ENCODE results near the gene ADAM30.

ADAM30 gene

DNA sequence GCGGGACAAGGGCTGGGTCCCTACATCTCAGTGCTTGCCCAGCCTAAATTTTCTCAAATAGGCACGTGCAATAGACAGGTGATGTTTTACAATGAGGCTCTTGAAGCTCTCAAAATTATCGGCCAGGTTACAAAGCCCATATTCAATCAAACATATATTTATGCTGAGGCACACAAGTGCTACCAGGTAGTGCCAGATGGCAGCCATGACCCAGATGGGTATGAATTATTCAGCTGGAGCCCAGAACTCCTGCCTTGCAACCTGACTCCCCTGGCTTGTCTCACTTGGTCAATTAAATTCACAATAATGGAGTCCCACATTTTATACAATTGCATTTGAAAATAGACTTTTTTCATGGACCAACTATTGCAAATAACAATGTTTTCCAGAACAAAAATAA, 12.3 kb upstream of the ADAM30 start:
- no peak for DNase-seq (ENCODE audit: low spot score)

DNA sequence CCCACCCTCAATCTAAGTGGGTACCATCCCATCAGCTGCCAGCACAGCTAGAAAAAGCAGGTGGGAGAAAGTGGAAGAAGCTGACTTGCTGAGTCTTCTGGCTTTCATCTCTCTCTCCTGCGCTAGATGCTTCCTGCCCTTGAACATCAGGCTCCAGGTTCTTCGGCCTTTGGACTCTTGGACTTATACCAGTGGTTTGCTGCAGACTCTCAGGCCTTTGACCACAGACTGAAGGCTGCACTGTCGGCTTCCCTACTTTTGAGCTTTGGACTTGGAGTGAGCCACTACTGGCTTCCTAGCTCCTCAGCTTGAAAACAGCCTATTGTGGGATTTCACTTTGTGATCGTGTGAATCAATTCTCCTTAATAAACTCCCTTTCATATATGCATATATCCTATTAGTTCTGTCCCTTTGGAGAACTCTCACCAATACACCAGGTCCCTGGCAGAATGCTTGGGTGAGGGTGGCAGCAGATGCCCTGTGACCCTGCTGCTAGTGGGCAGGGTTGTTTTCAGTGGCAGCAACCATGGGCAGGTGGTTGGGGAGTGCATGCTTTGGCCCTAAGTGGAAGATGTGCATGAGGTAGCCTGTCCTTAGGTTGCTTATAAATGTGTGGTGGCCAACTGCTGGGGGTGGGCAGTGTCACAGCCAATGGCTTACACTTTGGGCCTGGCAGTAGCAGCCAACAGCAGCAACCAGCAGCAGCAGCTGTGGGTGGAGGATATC, 10.8 kb upstream of the ADAM30 start:
- DNase-seq (ENCODE audit: low spot score), result no peak

DNA sequence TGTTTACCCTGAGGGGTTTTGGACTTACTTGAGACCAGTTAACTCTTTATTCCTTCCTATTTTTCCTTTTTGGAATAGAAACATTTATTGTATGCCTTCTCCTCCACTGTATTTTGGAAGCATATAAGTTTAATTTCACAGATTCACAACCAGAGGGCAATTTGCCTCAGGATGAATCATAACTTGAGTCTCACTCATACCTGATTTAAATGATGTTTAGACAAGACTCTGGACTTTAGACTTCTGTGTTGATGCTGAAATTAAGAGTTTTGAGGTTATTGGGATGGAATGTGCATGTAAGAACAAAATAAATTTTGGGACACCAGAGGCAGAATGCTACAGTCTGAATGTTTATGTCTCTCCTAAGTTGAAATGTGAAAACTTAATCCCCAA, 7.1 kb upstream of the ADAM30 start:
- no peak for DNase-seq (ENCODE audit: low spot score)

DNA sequence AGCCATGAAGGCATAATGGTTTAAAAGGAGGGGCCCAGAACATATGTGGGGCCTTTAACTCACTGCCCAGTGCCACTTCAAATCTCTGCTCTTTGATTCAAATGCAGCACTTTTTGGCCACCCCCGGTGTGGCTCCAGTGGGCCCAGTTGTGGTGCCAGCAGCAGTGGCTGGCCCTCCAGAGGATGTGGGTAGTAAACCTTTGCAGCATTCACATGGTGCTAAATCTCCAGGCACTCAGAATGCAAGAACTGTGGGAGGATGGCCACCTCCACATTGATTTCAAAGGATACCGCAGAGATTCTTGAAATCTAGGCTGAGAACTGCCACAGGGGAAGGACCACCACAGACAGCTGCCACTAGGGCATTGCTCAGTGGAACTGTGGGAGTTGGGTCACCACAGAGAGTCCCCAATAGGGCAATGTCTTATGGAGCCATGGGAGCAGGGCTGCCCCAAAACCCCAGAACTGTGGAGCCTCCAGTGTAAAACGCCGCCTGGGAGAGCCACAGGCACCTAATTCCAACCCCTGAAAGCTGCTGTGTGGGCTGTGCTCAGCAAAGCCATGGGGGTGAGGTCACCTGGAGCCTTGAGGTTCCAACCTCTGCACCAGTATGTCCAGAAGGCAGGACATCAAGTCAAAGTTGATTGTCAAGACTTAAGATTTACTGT, 6.6 kb upstream of the ADAM30 start:
- DNase-seq (ENCODE audit: low spot score), result no peak

DNA sequence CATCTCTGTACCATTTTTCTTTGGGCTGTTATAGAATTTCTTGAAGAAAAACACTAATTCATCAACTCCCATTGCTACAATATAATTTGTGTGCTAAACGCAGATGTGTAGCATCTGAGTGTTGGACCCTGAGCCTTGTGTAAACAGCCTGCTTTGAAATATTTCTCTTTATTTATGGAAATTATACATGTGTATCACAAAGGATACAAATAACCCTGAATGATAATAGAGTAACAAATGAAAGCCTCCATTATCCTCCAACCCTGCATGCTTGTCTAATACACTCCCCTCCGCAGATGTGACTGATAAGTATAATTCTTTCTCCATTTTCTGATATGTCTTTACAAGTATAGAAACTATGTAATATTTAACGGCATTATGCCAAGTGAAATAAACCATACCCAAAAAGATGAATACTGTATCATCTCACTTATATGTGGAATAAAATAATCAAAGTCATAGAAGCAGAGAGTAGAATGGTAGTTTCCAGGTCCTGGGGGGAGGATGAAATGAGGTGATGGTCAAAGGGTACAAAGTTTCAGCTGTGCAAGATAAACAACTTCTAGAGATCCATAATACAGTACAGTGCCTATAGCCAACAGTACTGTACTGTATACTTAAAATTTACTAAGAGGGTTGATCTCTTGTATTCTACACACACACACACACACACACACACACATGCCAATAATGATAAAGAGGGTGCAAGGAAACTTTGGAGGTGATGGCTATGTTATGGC, 2.8 kb upstream of the ADAM30 start:
- no peak for DNase-seq (ENCODE audit: low spot score)

DNA sequence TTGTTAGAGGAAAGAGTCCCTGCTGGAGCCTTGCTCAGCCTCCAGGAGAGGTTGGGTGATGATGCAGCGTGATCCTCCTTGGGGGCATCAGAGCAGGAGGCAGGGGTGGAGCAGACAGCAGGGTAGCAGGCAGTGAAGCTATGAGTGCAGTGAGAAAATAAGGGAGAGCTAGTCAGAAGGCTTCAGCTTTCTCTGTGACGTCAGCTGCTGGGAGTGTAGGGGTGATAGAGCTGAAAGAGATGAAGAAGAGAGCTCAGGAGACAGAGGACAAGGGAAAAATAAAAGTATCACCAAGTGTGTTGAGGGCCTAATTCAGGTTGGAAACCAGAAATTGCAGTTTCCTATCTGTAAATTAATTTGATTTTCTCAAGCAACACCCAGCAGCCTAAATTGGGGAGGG, 2.2 kb upstream of the ADAM30 start:
- no peak for DNase-seq (ENCODE audit: low spot score)

DNA sequence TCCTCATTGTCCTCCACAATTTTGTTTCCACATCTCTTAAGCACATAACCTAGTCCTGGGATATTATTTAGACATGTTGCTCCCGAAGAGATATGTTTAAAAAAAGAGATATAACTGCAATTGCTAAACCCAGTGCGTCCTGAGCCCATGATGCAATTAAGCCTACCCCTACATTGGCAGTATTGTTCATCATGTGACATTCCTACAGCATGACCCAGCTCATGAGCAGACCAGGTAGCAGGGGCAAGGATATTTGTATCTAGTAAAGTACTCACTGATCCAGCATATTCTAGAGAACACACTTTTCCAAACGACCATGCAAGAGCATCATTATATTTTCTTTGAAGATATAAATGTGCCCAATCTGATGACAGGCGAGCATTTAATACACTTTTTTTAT, 1.2 kb downstream of the ADAM30 start:
- no peak for DNase-seq (ENCODE audit: low spot score)

DNA sequence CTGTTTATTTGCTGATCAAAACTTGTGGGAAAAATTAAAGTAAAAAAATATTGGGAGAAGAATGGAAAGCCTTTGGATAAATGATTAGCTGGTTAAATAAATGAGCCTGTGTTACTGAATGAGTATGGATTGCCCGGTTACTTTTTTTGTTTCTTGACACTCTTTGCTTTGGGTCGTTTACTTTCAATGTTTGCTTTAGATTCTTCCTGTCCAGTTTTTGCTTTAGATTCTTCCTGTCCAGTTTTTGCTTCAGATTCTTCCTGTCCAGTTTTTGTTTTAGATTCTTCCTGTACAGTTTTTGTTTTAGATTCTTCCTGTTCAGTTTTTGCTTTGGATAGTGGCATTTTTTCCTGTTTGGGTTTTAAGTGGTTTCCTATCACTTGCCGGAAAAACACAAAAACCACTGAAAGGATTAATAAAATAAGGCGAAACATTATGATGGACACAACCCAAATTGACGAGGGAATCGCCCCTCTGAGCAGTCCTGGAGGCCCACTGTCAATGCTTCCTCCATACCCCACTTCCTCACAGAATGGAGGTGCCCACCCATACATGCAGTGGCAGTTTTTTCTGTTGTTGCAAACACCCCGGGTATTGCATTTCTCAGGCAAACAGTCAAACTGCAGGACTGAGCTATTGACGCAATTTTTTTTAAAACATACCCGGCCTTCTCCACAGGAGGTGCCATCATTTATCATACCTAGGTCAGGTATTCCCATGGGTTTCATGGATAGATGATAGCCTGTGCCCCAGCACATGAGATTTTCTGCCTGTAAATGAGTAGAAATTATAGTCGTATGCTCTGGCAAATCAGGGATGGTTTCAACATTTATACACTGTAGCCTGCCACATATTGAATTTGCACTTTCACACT, 2.3 kb downstream of the ADAM30 start:
- no peak for DNase-seq (ENCODE audit: low spot score)

DNA sequence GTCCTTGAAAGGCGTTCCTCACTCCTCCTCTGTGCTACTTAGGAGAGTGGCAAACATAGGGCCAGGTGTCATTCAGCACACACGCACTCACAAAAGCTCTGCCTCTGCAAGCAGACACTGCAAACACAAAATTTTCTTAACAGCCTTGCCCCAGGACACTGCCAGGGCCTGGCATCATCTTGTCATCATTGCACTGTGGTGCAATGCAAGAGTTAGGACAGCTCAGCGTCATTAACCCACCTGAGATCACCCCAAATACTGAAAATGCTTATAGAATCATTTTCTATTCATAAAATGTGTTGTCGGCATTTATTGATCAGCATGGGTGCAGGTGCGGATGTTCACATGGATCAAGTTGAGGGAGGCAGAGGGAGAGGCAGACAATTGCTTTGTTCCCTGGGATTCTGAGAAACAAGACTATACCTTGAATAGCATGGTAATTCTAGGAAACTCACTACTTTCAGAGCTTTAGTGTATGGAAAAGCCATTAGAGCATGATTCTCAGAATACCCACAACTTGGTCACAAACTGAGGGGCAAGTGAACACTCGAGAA, 3.0 kb downstream of the ADAM30 start:
- DNase-seq (ENCODE audit: low spot score), result no peak

DNA sequence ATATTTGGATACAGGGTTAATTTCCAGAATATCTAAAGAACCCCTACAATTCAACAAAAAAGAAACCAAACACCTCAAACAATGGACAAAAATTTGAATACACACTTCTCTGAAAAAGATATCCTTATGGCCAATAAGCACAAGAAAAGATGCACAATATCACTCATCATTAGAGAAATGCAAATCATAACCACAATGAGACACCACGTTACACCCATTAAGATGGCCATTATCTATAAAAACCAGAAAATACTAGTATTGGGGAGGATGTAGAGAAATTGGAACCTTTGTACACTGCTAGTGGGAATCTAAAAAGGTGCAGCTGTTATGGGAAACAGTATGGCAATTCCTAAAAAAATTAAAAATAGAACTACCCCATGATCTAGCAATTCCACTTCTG, 4.9 kb downstream of the ADAM30 start:
- DNase-seq (ENCODE audit: low spot score), result no peak

DNA sequence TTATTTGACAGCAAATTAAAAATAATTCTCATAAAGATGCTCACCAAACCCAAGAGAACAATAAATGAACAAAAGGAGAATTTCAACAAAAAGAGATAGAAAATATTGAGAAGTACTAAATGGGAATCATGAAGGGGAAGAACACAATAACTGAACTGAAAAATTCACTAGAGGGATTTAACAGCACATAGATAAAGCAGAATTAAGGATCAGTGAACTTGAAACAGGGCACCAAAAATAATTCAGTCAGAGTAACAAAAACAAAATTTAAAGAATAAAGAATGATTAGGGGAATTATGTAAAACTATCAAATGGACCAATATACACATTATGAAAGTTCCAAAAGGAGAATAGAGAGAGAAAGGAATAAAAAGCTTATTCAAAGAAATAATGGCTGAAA, 7.8 kb downstream of the ADAM30 start:
- no peak for DNase-seq (ENCODE audit: low spot score)

DNA sequence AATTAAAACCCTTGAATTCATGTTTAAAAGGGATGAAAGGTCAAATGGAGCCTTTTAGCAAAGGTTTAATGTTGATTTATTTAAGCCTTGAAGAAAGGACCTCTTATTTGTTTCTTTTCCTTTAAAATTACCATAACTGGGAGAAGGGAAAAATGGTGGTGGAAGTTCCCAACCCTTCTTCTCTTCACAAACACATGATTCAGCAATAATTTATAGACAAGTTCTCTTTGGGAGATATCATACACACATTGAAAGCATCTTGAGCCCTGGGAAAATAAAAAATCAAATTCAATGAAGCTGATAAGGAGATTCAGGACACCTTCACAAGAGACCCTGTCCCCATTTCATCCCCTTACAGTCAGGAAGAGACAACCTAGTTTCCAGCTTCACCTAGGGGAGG, 8.9 kb downstream of the ADAM30 start:
- no peak for DNase-seq (ENCODE audit: low spot score)

DNA sequence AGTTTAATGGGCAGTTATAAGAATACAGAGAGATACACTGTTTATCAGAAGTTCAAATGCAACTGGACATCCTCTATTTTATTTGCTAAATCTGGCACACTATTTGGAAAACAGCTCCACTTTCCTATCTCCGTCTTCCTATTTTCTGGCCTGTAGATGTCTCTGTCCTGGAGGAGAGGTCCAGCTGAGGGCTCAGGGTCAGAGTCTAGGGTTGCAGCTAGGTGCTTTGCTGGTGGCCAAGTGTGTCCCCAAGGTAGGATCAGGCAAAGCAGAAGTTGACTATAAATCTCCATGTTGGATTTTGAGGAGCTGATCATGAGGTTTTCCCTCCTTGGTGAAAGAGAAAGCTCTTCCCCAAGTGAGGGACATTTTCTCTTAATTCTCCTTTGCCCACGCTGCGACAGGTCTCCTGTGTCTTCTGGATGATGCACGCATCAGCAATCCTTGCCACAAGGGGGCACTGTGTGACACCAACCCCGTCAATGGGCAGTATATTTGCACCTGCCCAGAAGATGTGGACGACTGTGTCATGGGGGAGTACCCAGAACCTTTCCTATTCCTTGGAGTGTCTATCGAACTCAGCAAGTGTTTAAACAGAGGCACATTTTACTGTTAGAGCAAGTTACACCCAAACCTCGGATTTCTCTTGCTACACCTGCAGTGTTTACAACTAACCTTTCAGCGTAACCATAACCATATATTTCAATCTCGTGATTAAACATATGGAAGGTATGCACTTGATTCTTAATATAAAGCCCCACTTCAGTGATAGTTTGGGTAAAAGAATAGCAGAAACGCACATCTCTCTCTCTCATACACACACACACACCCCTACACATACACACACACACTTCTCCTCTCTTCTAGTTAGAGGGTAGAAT, 10.2 kb downstream of the ADAM30 start:
- DNase-seq (ENCODE audit: low spot score), result no peak

DNA sequence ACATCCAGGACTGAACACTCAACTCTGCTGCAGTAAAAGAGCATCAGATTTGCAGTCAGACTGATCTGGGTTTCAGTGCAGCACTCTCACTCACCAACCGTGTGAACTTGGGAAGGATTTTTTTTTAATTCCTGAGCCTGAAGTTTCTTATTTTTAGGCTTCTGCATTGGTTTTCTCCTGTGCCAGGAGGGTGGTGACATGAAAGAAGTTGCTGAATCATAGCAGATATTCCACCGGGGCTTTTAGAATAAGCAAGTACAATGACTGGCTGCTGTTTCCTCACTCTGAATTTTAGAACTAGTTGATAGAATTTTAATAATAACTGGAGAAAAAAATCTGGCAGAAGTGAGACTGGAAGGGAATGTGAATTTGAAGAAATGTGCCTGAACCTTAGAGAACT, 11.6 kb downstream of the ADAM30 start:
- no peak for DNase-seq (ENCODE audit: low spot score)

DNA sequence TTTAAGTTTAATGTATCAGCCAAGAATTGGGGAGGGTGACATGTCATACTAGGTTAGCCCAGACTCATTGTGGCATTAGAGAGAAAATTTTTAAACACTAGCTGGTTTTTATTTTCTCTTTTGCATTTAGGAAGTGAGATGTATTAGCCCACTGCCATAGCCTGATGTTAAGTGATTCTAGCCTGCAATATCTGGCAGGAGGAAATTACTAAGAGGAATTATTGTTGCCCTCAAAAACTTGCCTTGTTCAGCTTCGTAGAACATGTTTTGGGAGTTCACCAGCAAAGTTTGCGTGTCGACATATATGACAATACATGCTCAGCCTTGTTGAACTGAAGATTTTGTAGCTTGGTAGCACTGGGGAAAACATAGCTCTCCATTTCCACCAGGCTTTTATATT, 12.5 kb downstream of the ADAM30 start:
- no peak for DNase-seq (ENCODE audit: low spot score)

DNA sequence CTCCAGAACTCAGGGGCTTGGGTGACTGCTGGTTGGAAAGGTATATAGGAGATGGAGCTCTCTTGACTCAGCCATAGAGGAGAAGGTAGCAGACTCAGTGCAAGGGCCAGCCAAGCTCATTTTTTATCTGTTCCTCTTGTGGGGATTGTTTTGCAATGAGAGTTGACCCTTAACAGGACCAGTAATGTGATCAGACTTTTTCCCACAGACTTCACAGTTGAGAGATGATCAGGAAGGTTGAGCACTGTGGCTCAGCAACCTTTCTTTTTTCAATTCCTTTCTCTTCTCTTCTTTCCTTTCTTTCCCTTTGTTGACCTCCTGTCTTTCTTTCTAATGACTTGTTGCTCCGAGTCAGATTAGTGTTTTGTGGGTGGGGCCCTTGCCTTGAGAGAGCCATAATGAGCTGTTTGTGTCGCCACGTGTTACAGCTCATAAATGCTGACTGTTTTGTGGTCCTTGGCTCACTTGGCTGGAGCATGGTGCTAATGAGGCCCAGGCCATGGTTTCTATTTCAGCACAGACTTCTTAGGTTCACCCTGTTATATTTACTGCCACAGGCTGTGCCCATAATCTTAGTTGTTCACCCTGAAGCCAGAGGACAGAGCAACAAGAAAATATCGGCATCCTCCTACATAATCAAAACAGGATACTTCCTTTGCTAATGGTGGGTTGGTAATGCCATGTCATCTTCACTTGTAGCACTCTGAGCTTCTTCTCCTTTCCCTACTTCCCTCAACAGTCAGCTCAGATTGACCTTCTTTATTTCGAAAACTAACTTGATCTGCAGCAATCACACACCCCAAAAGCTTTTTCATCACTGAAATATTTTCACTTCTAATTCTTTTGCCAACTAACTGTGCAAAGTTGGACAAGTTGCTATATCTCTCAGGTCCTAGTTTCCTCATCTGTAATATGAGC, 13.9 kb downstream of the ADAM30 start:
- DNase-seq (ENCODE audit: low spot score), result no peak

DNA sequence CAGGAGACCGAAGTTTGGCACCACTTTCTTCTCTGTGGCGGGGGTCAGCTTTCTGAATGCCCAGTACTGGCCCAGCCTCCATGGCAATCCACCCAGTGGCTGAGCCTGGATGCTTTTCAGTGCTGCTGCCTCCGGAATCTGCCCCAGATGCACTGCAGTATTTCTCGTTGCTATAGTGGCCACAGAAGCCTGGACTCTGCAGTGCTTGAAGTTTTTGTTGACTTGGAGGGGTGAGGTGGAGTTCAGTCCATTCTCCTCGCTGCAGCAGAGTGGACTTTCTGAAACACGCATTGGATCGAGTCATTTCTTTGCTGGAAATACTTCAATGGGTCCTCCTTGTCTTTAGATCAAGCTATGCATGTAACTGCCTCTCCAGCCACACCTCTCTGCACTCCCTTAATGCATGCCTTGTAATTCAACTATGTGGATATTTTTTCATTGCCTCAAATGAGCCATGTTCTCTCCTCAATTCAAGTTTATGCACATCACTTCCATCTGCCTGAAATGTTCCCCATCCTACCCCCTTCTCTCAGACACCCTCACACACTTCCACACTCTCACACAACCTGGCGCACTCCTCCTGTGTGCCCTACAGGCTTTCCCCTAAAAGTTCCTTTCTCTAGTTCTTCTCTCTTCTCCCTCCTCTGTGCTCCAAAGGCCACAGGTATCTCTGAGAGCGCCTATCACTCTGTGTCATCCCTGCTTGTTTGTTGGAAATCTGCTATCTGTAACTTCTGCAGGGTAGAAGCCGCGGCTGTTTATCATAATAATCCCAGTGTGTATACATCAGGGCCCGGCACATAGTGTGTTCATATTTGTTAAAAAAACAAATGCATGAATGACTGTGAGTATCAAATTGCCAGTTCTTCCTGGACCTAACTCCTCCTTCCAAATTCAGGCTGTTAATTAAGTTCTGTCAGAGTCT, 16.5 kb downstream of the ADAM30 start:
- DNase-seq (ENCODE audit: low spot score), result no peak

DNA sequence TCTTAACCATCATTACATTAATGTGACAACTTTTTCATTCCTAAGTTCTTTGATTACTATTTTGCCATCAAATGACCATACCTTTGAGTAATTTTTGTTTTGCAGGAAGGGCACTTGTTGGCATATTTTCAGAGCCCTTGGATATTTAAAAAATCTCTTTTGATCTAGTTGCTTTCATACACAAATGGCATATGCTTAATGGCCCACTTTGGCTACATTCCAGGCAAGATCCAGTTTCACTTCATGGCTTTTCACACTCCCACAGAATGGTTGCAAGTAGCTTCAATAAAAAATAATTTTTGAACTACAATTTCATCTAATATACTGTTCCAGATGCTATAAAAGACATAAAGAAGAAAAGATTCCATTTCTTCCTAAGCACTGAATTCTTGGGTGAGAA, 18.1 kb downstream of the ADAM30 start:
- DNase-seq (ENCODE audit: low spot score), result no peak

DNA sequence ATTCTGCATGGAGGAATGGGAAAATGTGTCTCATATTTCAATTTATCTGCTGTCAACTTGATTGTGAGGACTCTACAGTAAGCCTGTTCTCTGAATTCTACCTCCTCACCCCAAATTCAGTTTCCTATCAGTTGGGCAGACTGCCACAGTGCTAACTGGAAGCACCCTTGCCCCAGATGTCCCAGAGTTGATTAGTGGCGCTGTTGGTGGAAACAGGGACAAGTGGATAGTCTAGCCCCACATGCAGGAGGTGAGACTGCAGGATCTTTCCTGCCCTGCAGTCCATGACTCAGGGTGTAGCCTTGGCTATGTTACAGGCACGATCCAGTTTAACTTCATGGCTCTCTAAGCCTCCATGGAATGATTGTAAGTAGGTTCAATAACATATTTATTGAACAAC, 22.1 kb downstream of the ADAM30 start:
- no peak for DNase-seq (ENCODE audit: low spot score)
